NB4 (cell line): Measurements from ENCODE around the gene PHLDB3.

Experiments
- MYC ChIP-seq: IDR thresholded peaks from 2 replicates; pipeline ENCODE4 v1.6.1; 2011; ENCODE audit warnings: low read depth, low read length
- POLR2A ChIP-seq: IDR thresholded peaks from 2 replicates; pipeline ENCODE4 v1.6.1; 2011; ENCODE audit warnings: mild to moderate bottlenecking; ENCODE audit not compliant: insufficient read length; ENCODE audit errors: extremely low read depth
- TF ChIP-seq, protein P1 (sequence below): IDR thresholded peaks from one replicate; pipeline ENCODE4 v1.5.1; 2012; ENCODE audit warnings: low read depth, low read length
- TF ChIP-seq, protein P2 (sequence below): IDR thresholded peaks from 2 replicates; pipeline ENCODE4 v1.6.1; 2011; ENCODE audit warnings: low read depth, low read length

DNA sequence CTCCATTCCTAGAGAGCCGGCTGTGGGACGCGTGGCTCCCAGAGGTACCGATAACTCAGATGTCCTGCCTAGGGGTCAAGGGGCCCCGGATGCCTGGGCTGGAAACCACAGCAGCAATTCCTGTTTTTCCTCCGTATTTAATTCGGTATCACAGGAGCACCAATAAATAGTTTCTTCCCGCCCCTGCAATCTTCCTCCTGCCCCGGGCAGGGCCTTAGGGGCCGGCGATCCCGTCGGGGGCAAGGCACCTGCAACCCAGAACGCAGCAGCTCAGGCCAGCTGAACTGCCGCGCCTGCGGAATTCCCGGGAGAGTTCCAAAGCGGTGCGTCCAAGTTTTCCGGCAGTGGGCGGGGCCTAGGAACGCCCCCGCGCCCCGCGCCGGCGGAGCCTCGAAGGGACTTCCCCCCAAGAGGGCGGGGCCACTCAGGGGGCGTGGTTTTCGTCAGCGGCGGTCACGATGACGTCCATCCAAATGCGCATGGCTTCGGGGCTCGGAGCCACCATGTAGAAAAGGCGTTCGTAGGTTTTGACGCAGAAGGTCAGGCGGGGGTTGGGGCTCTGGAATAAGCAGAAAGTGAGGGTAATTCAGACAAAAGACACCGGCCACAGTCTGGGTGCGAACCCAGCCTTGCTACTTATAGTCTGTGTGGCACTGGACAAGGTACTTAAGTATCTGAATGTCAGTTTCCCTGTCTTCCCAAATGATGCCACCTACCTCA lies 29.4 kb downstream of the PHLDB3 start:
- no peak for TF ChIP-seq POLR2A
- no peak for TF ChIP-seq MYC
- TF ChIP-seq, protein P1, sequence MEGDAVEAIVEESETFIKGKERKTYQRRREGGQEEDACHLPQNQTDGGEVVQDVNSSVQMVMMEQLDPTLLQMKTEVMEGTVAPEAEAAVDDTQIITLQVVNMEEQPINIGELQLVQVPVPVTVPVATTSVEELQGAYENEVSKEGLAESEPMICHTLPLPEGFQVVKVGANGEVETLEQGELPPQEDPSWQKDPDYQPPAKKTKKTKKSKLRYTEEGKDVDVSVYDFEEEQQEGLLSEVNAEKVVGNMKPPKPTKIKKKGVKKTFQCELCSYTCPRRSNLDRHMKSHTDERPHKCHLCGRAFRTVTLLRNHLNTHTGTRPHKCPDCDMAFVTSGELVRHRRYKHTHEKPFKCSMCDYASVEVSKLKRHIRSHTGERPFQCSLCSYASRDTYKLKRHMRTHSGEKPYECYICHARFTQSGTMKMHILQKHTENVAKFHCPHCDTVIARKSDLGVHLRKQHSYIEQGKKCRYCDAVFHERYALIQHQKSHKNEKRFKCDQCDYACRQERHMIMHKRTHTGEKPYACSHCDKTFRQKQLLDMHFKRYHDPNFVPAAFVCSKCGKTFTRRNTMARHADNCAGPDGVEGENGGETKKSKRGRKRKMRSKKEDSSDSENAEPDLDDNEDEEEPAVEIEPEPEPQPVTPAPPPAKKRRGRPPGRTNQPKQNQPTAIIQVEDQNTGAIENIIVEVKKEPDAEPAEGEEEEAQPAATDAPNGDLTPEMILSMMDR = no peak
- TF ChIP-seq, protein P2, sequence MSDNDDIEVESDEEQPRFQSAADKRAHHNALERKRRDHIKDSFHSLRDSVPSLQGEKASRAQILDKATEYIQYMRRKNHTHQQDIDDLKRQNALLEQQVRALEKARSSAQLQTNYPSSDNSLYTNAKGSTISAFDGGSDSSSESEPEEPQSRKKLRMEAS = no peak
